ENCODE results near the gene SMIM35.

GRCh38 chr11:117986981-117987574 is 99.7 kb downstream of the SMIM35 start:
- no peak for TF ChIP-seq CTCF (conservative IDR thresholded peaks at IDR 0.05 in 1 of 2, IDR thresholded peaks at IDR 0.05 in 1 of 2; ENCODE audit: low read depth in 1 of 2, low read length in 2 of 2)
- TF ChIP-seq EZH2 (IDR thresholded peaks at IDR 0.05; ENCODE audit: low read length, missing control alignments) = no peak
